Stimulated activated CD4-positive, alpha-beta T cell treated with anti-CD3 and anti-CD28 coated beads, Interleukin-2, amount 100 ng/mL, for 4 hours (primary cell): Measurements from ENCODE around the gene GSTM2.
A peak's percentile ranks its signal among the peaks of the same experiment; 100 is the strongest.

Experiments used
- DNase-seq: peaks from one replicate; pipeline ENCODE4 v3.0.0-alpha.2; 2020; ENCODE audit warnings: low read depth

The GSTM2 gene

GRCh38 chr1:109667452-109668122, at the start of gene GSTM2:
Gene GSTM2, plus strand, starts transcription at chr1:109668057. Its CDS starts 59 bp downstream, at chr1:109668116.
- DNase-seq: peak; percentile 70

GRCh38 chr1:109618661-109619575, 48.9 kb upstream of the GSTM2 start:
- no peak for DNase-seq

- peak; percentile 61 for DNase-seq
Observed at GRCh38 chr1:109619576-109620400, 48.1 kb upstream of the GSTM2 start, which contains the start of the genes AMPD2 and GNAT2. Gene AMPD2, plus strand, starts transcription at chr1:109619837. Its CDS starts 1,339 bp downstream, at chr1:109621176. Gene GNAT2, minus strand, starts transcription at chr1:109619616. Its CDS starts 6,746 bp downstream, at chr1:109612870.

GRCh38 chr1:109620401-109620791, 47.5 kb upstream of the GSTM2 start:
- DNase-seq: no peak

- DNase-seq: peak; percentile 96
Observed at GRCh38 chr1:109620841-109621286, 47.0 kb upstream of the GSTM2 start.

GRCh38 chr1:109621379-109622136, 46.3 kb upstream of the GSTM2 start:
- no peak for DNase-seq

GRCh38 chr1:109622137-109622892, 45.5 kb upstream of the GSTM2 start:
- no peak for DNase-seq

GRCh38 chr1:109622895-109623294, 45.0 kb upstream of the GSTM2 start:
- DNase-seq: no peak

- no peak for DNase-seq
Observed at GRCh38 chr1:109623601-109624161, 44.2 kb upstream of the GSTM2 start.

- no peak for DNase-seq
Observed at GRCh38 chr1:109624201-109625010, 43.5 kb upstream of the GSTM2 start.

- no peak for DNase-seq
Observed at GRCh38 chr1:109625176-109625575, 42.7 kb upstream of the GSTM2 start.

GRCh38 chr1:109625601-109626560, 42.0 kb upstream of the GSTM2 start:
- no peak for DNase-seq

GRCh38 chr1:109626682-109627408, 41.0 kb upstream of the GSTM2 start:
- no peak for DNase-seq

GRCh38 chr1:109627692-109628399, 40.0 kb upstream of the GSTM2 start:
- DNase-seq: no peak

GRCh38 chr1:109628540-109629321, 39.1 kb upstream of the GSTM2 start:
- no peak for DNase-seq
